Measurements from ENCODE around the gene RAB6A.

DNA sequence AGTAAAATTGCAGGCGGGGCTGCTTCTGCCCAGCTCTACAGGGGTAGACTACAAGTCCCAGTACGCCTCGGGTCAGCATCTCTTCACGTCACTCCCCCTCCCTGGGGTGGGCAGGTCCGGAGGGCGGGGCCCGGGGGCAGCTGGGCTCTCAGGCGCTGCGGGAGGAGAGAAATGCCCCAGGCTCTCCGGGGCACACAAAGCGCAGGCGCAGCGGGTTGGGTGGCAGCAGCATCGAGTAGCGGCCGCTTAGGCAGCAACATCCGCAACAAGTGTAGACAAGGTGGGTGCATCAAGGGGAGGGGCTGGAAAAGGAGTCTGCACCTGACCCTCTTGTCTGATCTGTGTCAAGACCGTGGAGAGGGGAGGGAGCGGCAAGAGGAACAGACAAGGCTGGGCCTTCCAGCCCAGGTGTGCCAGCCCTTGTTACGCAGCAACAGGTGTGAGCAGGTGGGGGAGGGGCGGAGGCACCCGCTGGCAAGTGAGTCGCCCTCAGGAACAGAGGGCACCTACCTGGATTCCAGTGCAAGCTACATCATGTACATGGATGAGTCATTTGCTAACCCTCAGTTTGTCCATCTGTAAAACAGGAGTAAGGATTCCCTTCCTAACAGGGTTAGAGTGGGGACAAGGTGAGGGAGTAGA, 113.3 kb downstream of the RAB6A start:
- TF ChIP-seq POLR2AphosphoS5 (IDR thresholded peaks at IDR 0.05; ENCODE audit: borderline replicate concordance, low read depth, low read length) (no peak), EZH2 (IDR thresholded peaks at IDR 0.05) (no peak), FOXP2 (optimal IDR thresholded peaks at IDR 0.05; ENCODE audit: control extremely low read depth, extremely low read length, insufficient read depth) (no peak)
